HepG2 (cell line): ENCODE data around the gene NPC1. TPM values are rescaled to one million over a fixed set of nuclear protein-coding genes. Genes with fewer than 3 reads are reported as not detected.

Source experiments
- BCL6 ChIP-seq: IDR thresholded peaks from 2 replicates; pipeline ENCODE4 v1.6.1; 2016; ENCODE audit warnings: missing genetic modification reagents, missing compliant biosample characterization
- BRCA1 ChIP-seq: sonication (generic); formaldehyde crosslinking; IDR thresholded peaks from 2 replicates; pipeline ENCODE4 v1.4.0; 2020; ENCODE audit warnings: missing genetic modification reagents
- FOXK1 ChIP-seq: sonication (generic); formaldehyde crosslinking; IDR thresholded peaks from 2 replicates; pipeline ENCODE4 v1.4.0; 2020; ENCODE audit warnings: low read depth, missing genetic modification reagents, borderline replicate concordance
- FOXO1 ChIP-seq: sonication (generic); formaldehyde crosslinking; IDR thresholded peaks from 2 replicates; pipeline ENCODE4 v1.4.0; 2020; ENCODE audit warnings: missing genetic modification reagents
- HDAC2 ChIP-seq: sonication (generic); formaldehyde crosslinking; IDR thresholded peaks from 2 replicates; pipeline ENCODE4 v1.4.0; 2020; ENCODE audit warnings: missing genetic modification reagents
- HDAC6 ChIP-seq: fragments of 200-600 bp; sonication (generic); IDR thresholded peaks from 2 replicates; pipeline ENCODE4 v1.7.0; 2017; ENCODE audit warnings: mild to moderate bottlenecking, antibody characterized with exemption, low read length, low read depth
- IRF2 ChIP-seq: IDR thresholded peaks from 2 replicates; pipeline ENCODE4 v1.6.1; 2018; ENCODE audit warnings: missing genetic modification reagents, missing compliant biosample characterization
- IRX3 ChIP-seq: sonication (generic); formaldehyde crosslinking; IDR thresholded peaks from 2 replicates; pipeline ENCODE4 v1.8.1; 2023; ENCODE audit warnings: mild to moderate bottlenecking, low read depth, missing genetic modification reagents, borderline replicate concordance
- LBX2 ChIP-seq: sonication (generic); formaldehyde crosslinking; IDR thresholded peaks from 2 replicates; pipeline ENCODE4 v1.5.0; 2020; ENCODE audit warnings: missing genetic modification reagents, mild to moderate bottlenecking, borderline replicate concordance
- MED13 ChIP-seq: sonication (generic); formaldehyde crosslinking; IDR thresholded peaks from 2 replicates; pipeline ENCODE4 v1.5.0; 2020; ENCODE audit warnings: missing genetic modification reagents
- RXRB ChIP-seq: IDR thresholded peaks from 2 replicates; pipeline ENCODE4 v1.6.1; 2016; ENCODE audit warnings: borderline replicate concordance, missing genetic modification reagents, missing compliant biosample characterization
- SNAPC2 ChIP-seq: sonication (generic); formaldehyde crosslinking; IDR thresholded peaks from 2 replicates; pipeline ENCODE4 v1.8.1; 2022; ENCODE audit warnings: mild to moderate bottlenecking, missing genetic modification reagents
- SP5 ChIP-seq: IDR thresholded peaks from 2 replicates; pipeline ENCODE4 v1.6.1; 2016; ENCODE audit warnings: low read depth, borderline replicate concordance
- TFDP1 ChIP-seq: IDR thresholded peaks from 2 replicates; pipeline ENCODE4 v1.6.1; 2016; ENCODE audit warnings: missing compliant biosample characterization, missing genetic modification reagents, borderline replicate concordance
- TSC22D2 ChIP-seq: sonication (generic); formaldehyde crosslinking; IDR thresholded peaks from 2 replicates; pipeline ENCODE4 v1.5.1; 2020; ENCODE audit warnings: missing genetic modification reagents, mild to moderate bottlenecking, borderline replicate concordance
- YEATS2 ChIP-seq: sonication (generic); formaldehyde crosslinking; IDR thresholded peaks from 2 replicates; pipeline ENCODE4 v1.4.0; 2020; ENCODE audit warnings: missing genetic modification reagents, borderline replicate concordance
- ZBTB26 ChIP-seq: IDR thresholded peaks from 2 replicates; pipeline ENCODE4 v1.6.1; 2016; ENCODE audit warnings: missing compliant biosample characterization, missing genetic modification reagents, borderline replicate concordance
- ZFP82 ChIP-seq: sonication (generic); formaldehyde crosslinking; IDR thresholded peaks from 2 replicates; pipeline ENCODE4 v1.5.1; 2020; ENCODE audit warnings: mild to moderate bottlenecking, missing genetic modification reagents, borderline replicate concordance
- ZNF142 ChIP-seq: sonication (generic); formaldehyde crosslinking; IDR thresholded peaks from 2 replicates; pipeline ENCODE4 v1.4.0; 2020; ENCODE audit warnings: missing genetic modification reagents
- ZNF549 ChIP-seq: sonication (generic); formaldehyde crosslinking; IDR thresholded peaks from 2 replicates; pipeline ENCODE4 v1.5.0; 2020; ENCODE audit warnings: missing genetic modification reagents
- ZNF768 ChIP-seq: sonication (generic); formaldehyde crosslinking; IDR thresholded peaks from 2 replicates; pipeline ENCODE4 v1.4.0; 2020; ENCODE audit warnings: missing genetic modification reagents
- ZSCAN9 ChIP-seq: IDR thresholded peaks from 2 replicates; pipeline ENCODE4 v1.6.1; 2016; ENCODE audit warnings: borderline replicate concordance
- polyA plus RNA-seq, 8 experiments: library from polyadenylated mRNA; depleted of rRNA in 3 of 8; stranded (reverse) in 7 of 8; unstranded in 1 of 8; fragments of >200 nt; fragmentation: Illumina TruSeq in 4 of 8; extraction: Trizol in 4 of 8; gene quantifications; 2 replicates each; pipeline versions ENCODE4 v1.2.1 to v1.2.3, GENCODE V29; 2011 to 2016; ENCODE audit warnings: low read depth in 4 of 8, missing spikeins in 1 of 8, mixed read lengths in 1 of 8; ENCODE audit not compliant: insufficient read depth in 1 of 8
- total RNA-seq, 5 experiments: library from RNA; depleted of rRNA; stranded (reverse); fragments of >200 nt; fragmentation: Illumina TruSeq; extraction: Trizol; gene quantifications; 2 replicates each; pipeline ENCODE4 v1.2.3, GENCODE V29; 2016; ENCODE audit warnings: low read depth in 1 of 5

NPC1 gene
- total and polyA plus RNA-seq, 2 of the 13 experiments (the other 11 are each of a cell fraction or from before 2014, with no cell fraction given): 46.5 to 114 TPM

GRCh38 chr18:23569299-23570063 lies 16.8 kb downstream of the NPC1 start (continued):
- 0 out of 2 replicates have a peak, but pooled peaks have one; percentile 53 for TF ChIP-seq ZNF549 (CRISPR knock-in tag)
- TF ChIP-seq TSC22D2: no peak
- no peak for TF ChIP-seq ZNF142
- TF ChIP-seq TFDP1 (CRISPR knock-in tag): no peak
- peak; percentile 43; the same call in 1 of the 2 replicates for TF ChIP-seq IRF2 (CRISPR knock-in tag)
- TF ChIP-seq HDAC2 (CRISPR knock-in tag): peak; percentile 62; the same call in 1 of the 2 replicates
- TF ChIP-seq MED13 (CRISPR knock-in tag): no peak
- TF ChIP-seq IRX3 (CRISPR knock-in tag): no peak
- TF ChIP-seq ZFP82: no peak
- TF ChIP-seq SP5 (CRISPR knock-in tag): no peak
- TF ChIP-seq FOXK1 (CRISPR knock-in tag): no peak
- peak; percentile 81; the same call in 1 of the 2 replicates for TF ChIP-seq RXRB (CRISPR knock-in tag)
- peak; percentile 29; the same call in 1 of the 2 replicates for TF ChIP-seq YEATS2 (CRISPR knock-in tag)
- TF ChIP-seq LBX2 (CRISPR knock-in tag): no peak
- no peak for TF ChIP-seq BRCA1 (CRISPR knock-in tag)
- TF ChIP-seq HDAC6: no peak
- TF ChIP-seq ZSCAN9 (CRISPR knock-in tag): peak; percentile 69; the same call in 1 of the 2 replicates
- no peak for TF ChIP-seq ZBTB26 (CRISPR knock-in tag)
- TF ChIP-seq ZNF768 (CRISPR knock-in tag): peak; percentile 34; the same call in 1 of the 2 replicates
- peak; percentile 80 for TF ChIP-seq BCL6 (CRISPR knock-in tag)
- TF ChIP-seq FOXO1 (CRISPR knock-in tag): peak; percentile 64; the same call in 1 of the 2 replicates
- no peak for TF ChIP-seq SNAPC2 (CRISPR knock-in tag)
